ENCODE data around the gene PRODH2. TPM values are rescaled to one million over a fixed set of nuclear protein-coding genes. Genes with fewer than 3 reads are reported as not detected.

Gene PRODH2
- total and polyA plus RNA-seq, 2 experiments from 2014 or later: 6.8 to 13.9 TPM

- Histone ChIP-seq H2AFZ (no peak overlapping the region), H3K9me3 (ENCODE audit: low read depth) (no peaks in the 10 kb centered on the region), H3K4me2 (no peak overlapping the region), H3K9me2 (replicated peaks; ENCODE audit: insufficient read depth) (no peaks in the 10 kb centered on the region), H3K27me3 (peaks cover 22% of the 10 kb centered on the region), H3K36me3 (replicated peaks; ENCODE audit: insufficient read depth, low read depth) (no peaks in the 10 kb centered on the region), H3K27ac (no peak overlapping the region), H3K4me3 (no peak overlapping the region), H3K4me1 (ENCODE audit: insufficient read depth) (no peaks in the 10 kb centered on the region), H3K79me2 (no peaks in the 10 kb centered on the region), H4K20me1 (ENCODE audit: insufficient read depth, poor library complexity, severe bottlenecking) (no peaks in the 10 kb centered on the region)
- 83% methylated on average over 7 of the region's 8 CpGs for WGBS (ENCODE audit: low lambda C conversion rate, missing lambda C conversion rate)
- no peak for DNase-seq (ENCODE audit: low spot score)
- TF ChIP-seq EZH2phosphoT487 (IDR thresholded peaks at IDR 0.05; ENCODE audit: low read depth, severe bottlenecking, unreplicated experiment): no peak
- TF ChIP-seq EZH2 (IDR thresholded peaks at IDR 0.05; ENCODE audit: borderline replicate concordance): no peak
Measured at GRCh38 chr19:35792888-35793287, 19.8 kb downstream of the PRODH2 start.

DNA sequence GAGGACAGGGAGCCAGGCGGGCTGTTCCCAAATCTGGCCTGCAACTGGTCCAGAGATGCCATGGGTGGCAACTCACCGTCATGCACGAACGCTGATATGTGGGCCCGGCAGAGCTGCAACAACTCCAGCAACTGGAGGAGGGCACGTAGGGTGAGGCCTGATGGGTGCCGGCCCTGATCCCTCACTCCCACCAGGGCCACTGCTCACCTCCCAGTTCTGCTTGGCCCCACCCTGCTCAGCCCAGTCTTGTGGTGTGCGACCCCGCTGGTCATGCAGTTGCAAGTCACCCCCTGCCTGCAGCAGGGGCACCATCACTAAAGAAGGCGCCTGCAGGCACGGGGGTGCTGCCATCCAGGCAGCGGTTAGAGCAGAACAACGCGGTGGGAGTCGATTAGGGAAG lies 20.3 kb downstream of the PRODH2 start:
- TF ChIP-seq, protein P1, sequence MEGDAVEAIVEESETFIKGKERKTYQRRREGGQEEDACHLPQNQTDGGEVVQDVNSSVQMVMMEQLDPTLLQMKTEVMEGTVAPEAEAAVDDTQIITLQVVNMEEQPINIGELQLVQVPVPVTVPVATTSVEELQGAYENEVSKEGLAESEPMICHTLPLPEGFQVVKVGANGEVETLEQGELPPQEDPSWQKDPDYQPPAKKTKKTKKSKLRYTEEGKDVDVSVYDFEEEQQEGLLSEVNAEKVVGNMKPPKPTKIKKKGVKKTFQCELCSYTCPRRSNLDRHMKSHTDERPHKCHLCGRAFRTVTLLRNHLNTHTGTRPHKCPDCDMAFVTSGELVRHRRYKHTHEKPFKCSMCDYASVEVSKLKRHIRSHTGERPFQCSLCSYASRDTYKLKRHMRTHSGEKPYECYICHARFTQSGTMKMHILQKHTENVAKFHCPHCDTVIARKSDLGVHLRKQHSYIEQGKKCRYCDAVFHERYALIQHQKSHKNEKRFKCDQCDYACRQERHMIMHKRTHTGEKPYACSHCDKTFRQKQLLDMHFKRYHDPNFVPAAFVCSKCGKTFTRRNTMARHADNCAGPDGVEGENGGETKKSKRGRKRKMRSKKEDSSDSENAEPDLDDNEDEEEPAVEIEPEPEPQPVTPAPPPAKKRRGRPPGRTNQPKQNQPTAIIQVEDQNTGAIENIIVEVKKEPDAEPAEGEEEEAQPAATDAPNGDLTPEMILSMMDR (IDR thresholded peaks at IDR 0.05; ENCODE audit: poor library complexity): no peak
- TF ChIP-seq EZH2 (IDR thresholded peaks at IDR 0.05; ENCODE audit: borderline replicate concordance): no peak
- TF ChIP-seq EZH2phosphoT487 (IDR thresholded peaks at IDR 0.05; ENCODE audit: low read depth, severe bottlenecking, unreplicated experiment): no peak
- Histone ChIP-seq H3K27me3 (peaks cover 18% of the 10 kb centered on the region), H3K4me2 (no peak overlapping the region), H3K27ac (no peak overlapping the region), H3K36me3 (replicated peaks; ENCODE audit: insufficient read depth, low read depth) (no peaks in the 10 kb centered on the region), H3K79me2 (no peaks in the 10 kb centered on the region), H3K9me2 (replicated peaks; ENCODE audit: insufficient read depth) (no peaks in the 10 kb centered on the region), H3K4me1 (ENCODE audit: insufficient read depth) (no peaks in the 10 kb centered on the region), H3K9me3 (ENCODE audit: low read depth) (no peaks in the 10 kb centered on the region), H3K4me3 (no peak overlapping the region), H4K20me1 (ENCODE audit: insufficient read depth, poor library complexity, severe bottlenecking) (no peaks in the 10 kb centered on the region), H2AFZ (no peak overlapping the region)
- WGBS (ENCODE audit: low lambda C conversion rate, missing lambda C conversion rate): 91% methylated on average over 15 of the region's 15 CpGs
- no peak for DNase-seq (ENCODE audit: low spot score)

DNA sequence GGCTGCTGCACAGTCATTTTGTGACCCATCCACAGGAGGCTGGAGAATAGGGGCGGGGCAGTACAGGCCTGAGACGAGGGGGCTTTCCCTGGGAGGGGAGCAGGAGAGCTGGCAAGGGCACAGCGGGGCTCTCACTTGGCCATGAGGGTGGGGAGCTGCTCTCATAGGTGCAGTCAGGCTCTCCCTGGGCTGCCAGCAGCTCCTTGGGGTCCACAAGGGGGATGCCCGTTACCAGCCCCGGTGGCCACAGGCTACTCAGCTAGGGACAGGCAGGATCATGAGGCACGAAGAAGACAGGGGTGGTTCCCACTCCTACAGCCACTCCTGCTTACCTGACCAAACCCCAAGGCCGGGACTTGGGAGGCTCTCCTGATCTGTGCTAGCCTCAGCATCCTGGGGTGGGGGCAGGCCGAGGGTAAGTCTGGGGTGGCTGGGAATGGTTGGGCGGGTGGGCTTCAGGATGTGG lies 20.8 kb downstream of the PRODH2 start:
- Histone ChIP-seq H3K9me3 (ENCODE audit: low read depth) (no peaks in the 10 kb centered on the region), H3K27ac (no peak overlapping the region), H4K20me1 (ENCODE audit: insufficient read depth, poor library complexity, severe bottlenecking) (no peaks in the 10 kb centered on the region), H3K27me3 (peaks cover 13% of the 10 kb centered on the region), H3K4me3 (no peak overlapping the region), H3K4me1 (ENCODE audit: insufficient read depth) (no peaks in the 10 kb centered on the region), H3K36me3 (replicated peaks; ENCODE audit: insufficient read depth, low read depth) (no peaks in the 10 kb centered on the region), H2AFZ (no peak overlapping the region), H3K79me2 (no peaks in the 10 kb centered on the region), H3K4me2 (no peak overlapping the region), H3K9me2 (replicated peaks; ENCODE audit: insufficient read depth) (no peaks in the 10 kb centered on the region)
- TF ChIP-seq, protein P1 (IDR thresholded peaks at IDR 0.05; ENCODE audit: poor library complexity): no peak
- TF ChIP-seq EZH2phosphoT487 (IDR thresholded peaks at IDR 0.05; ENCODE audit: low read depth, severe bottlenecking, unreplicated experiment) (no peak), EZH2 (IDR thresholded peaks at IDR 0.05; ENCODE audit: borderline replicate concordance) (no peak)
- 87% methylated on average over 9 of the region's 9 CpGs for WGBS (ENCODE audit: low lambda C conversion rate, missing lambda C conversion rate)
- no peak for DNase-seq (ENCODE audit: low spot score)

DNA sequence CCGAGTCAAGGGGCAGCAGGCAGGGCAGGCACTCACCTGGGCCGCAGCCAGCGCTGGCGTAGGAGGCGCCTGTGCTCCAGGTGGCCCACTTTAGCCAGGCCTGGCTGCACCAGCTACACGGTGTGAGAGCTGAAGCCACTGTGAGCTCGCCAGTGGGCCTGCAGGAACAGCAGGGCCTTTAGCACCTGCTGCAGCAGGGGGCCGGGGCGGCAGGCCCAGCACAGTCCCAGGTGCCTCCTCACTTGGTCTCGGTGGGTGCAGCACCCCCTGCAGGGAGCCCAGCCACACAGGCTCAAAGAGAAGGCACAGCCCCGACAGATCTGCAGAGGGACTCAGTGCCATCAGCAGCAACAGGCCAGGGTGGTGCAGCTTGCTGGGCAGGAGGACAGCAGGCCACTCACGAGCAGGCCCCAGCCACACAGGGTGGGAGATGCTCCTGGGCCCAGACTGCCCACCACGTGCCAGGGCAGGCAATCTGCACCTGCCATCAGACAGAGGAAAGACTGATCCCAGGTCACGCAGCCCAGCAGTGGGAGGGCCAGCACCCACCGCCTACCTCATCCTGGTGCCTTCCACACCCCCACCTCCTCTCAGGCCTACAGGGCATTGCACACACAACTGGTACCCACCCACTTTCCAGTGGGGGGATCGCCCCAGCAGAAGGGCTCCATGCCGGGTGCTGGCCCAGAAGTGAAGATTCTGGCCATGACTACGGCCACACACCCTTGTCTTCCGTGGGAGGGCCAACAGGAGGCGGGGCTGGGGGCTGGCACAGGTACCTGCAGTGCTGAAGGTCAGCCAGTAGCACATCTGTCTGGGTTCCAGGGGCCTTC lies 21.4 kb downstream of the PRODH2 start:
- Histone ChIP-seq H3K79me2 (no peaks in the 10 kb centered on the region), H2AFZ (no peak overlapping the region)

More for the DNA sequence above, 21.4 kb downstream of the PRODH2 start:
- no peak for TF ChIP-seq EZH2 (IDR thresholded peaks at IDR 0.05; ENCODE audit: borderline replicate concordance)
- TF ChIP-seq EZH2phosphoT487 (IDR thresholded peaks at IDR 0.05; ENCODE audit: low read depth, severe bottlenecking, unreplicated experiment): no peak
- H3K4me2 ChIP-seq: no peak overlapping the region
- WGBS (ENCODE audit: low lambda C conversion rate, missing lambda C conversion rate): 66% methylated on average over 20 of the region's 20 CpGs
- no peaks in the 10 kb centered on the region for H4K20me1 ChIP-seq (ENCODE audit: insufficient read depth, poor library complexity, severe bottlenecking)
- peaks cover 7% of the 10 kb centered on the region for H3K27me3 ChIP-seq
- no peak for DNase-seq (ENCODE audit: low spot score)
- no peaks in the 10 kb centered on the region for H3K9me3 ChIP-seq (ENCODE audit: low read depth)
- no peaks in the 10 kb centered on the region for H3K4me1 ChIP-seq (ENCODE audit: insufficient read depth)
- no peak overlapping the region for H3K27ac ChIP-seq
- H3K36me3 ChIP-seq (replicated peaks; ENCODE audit: insufficient read depth, low read depth): no peaks in the 10 kb centered on the region
- no peak overlapping the region for H3K4me3 ChIP-seq
- no peaks in the 10 kb centered on the region for H3K9me2 ChIP-seq (replicated peaks; ENCODE audit: insufficient read depth)

Data from hepatocyte (in vitro differentiated cells).